ENCODE data around the gene ITPR3.

ITPR3 gene

DNA sequence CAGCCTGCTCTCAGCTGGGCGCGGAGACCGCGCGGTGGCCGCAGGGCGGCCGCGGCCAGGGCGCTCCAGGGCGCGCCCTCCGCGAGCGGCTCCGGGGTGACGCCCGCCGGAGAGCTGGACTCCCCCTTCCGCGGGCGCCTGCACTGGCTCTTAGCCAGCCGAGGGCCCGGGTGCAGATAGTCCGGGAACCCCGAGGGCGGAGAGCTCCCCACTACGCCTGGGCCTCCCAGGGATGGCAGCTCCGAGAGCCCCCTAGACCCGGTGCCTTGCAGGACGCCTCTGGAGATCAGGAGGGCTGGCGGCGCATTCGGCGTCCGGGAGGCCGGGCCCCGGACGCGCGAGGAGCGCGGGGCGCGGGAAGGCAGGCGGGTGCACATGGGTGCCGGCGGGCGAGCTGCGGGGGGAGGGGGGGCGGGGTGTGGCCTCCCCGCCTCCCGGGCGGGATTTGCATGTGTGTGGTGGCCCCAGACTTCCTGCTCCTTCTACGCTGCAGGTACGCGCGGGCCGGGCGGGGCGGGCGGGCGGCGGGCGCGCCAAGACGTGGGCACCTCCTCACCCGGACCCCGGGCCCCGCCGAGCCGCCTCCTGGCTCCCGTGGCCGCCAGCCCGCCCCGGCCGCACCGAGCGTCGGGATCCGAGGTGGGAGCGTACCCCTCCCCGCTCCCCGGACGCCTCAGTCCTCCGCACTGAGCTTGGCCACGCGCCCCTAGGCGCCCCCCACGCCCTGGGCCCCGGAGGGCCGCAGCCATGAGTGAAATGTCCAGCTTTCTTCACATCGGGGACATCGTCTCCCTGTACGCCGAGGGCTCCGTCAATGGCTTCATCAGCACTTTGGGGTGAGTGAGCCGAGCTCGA, at the start of gene ITPR3:
ITPR3 (plus strand) TSS at position 467 of the 855 bp plus-strand sequence; CDS start at position 748, 281 bp downstream.
- peak; percentile 59 for DNase-seq (ENCODE audit: low spot score)

DNA sequence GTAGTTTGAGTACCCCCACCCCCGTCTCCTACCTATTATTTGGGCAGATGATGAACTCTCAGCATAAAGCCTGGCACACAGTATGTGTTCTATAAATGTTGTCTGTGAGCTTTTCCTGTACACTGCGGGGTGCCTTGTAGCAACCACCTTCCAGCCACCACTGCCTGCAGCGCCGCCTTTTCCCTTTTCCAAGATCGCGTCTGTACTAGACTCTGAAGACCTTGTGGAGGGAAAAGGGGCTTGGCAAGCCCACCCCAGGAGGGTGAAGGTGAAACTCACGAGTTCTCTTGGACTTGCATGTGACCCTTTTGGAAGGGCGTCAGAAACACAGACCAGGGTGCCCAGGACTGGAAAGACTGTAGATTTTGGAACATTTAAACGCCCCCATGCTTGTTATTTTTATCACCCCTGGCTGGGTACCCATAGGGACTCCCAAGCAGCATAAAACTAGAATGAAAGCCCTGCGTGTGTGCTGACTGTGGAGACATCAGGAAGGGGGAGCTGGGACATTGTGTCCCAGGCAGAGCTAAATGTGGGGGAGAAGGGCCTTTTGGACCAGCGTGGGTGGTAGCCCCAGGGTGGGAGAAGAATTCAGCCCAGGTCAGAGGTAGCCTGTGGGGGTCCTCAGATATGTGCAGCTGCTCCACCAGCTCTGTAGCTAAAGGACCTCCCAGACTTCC, 49.3 kb upstream of the ITPR3 start:
- DNase-seq (ENCODE audit: low spot score), result no peak

DNA sequence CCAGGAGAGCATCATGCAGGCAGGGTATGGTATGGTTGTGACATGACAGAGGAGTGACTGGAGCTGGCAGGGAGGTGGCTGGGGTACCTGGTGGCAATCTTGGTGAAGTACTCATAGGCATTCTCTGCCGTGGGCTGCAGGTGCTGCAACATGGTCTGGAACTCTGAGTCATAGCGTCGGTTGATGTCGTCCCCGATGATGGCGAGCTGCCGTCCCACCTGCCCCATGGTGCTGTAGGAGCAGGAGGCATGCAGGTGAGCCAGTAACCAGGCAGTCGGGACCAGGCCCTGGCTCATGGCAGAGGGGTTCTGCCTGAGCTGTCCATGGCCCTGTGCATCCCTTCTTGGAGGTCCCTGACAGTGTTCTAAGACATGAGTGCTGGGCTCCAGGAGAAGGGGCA, 45.9 kb upstream of the ITPR3 start:
- no peak for DNase-seq (ENCODE audit: low spot score)

DNA sequence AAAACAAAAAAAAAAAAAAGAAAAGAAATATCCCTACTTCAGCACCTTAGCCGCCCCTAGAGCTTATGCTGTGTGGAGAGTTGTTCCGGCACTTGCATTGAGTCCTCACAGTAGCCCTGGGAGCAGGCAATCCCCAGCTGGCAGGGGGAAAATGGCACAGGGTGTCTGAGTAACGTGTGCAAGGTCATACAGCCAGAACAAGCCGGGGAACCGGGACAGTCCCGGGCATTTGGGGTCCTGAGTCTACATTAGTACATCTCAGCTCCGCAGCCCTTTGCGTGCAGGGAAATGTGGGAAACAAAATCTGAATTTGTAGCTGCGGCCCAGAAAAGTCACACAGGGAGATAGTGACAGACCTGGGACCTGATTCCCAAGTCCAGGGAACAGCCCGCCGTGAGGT, 44.5 kb upstream of the ITPR3 start:
- DNase-seq (ENCODE audit: low spot score), result no peak

DNA sequence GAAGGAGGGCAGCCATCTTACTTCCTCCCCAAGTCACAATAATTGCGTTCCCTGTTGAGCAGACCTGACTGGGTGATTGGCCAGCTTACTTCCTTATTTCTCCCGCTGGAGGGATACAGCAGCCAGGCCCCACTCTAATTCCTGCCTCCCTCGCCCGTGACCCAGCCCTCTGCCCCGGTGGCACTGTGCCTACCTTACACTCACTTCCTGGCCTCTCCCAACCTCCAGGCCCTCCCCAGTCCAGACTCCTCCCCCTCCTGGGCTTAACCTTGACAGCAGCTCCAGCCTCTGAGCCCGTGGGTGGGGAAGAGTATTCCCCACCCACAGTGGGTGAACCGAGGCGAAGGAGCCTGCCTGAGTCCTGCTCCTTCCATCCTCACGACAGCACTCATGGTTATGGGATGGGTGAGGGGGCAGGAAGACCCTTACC, 44.0 kb upstream of the ITPR3 start:
- DNase-seq (ENCODE audit: low spot score), result no peak

DNA sequence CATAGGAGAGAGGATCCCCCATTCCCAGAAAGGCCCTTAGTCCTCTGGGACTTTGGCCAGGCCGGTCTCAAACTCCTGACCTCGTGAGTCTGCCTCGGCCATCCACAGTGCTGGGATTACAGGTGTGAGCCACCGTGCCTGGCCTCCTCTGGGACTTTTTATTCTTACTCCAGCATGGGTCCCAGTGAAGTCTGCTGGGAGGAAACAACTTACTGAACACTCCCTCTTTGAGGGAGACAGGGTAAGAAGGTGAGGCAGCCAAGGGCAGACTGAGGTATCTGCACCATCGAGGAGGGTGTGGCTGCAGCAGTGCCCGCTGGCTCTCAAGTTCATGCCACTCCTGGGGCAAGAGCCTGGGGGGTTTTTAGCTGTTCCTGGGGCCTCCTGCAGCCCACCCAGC, 43.4 kb upstream of the ITPR3 start:
- no peak for DNase-seq (ENCODE audit: low spot score)

DNA sequence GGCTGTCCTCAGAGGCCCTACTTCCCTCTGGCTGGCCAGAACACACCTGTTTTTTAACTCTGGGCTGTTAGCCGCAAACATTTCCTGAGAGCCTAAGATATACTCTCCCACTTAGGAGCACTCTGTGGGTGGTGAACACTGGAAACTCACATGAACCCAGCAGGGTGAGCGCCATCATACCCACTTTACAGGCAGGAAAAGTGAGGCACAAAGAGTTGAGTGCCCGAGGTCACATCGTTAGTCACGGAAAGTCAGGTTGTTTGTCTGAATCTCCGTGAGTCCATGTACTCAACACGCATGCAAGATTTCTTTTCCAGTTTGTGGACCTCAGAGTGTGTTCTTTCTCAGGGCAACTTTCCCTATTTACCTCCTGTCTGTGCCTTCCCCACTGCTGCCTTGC, 43.0 kb upstream of the ITPR3 start:
- DNase-seq (ENCODE audit: low spot score), result no peak

DNA sequence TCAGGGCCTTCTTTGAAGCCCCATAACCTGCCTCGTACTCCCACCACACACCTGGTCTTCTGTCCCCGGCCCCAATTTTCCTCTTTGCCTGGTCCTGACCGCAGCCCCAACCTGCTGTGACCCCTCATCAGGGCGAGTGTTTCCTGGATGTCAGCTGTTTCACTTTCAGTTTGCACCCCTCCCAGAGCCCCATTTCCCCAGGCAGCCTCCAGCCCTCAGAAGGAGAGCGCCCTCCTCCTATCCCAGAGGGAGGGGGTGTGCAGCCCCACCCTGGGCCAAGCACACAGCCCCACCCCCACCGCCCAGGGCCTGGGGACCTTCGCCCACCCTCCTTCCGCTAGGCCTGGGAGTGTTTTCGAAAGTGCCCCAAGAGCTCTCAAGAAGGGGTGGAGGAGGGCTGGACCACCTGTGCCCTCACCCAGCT, 42.5 kb upstream of the ITPR3 start:
- no peak for DNase-seq (ENCODE audit: low spot score)

DNA sequence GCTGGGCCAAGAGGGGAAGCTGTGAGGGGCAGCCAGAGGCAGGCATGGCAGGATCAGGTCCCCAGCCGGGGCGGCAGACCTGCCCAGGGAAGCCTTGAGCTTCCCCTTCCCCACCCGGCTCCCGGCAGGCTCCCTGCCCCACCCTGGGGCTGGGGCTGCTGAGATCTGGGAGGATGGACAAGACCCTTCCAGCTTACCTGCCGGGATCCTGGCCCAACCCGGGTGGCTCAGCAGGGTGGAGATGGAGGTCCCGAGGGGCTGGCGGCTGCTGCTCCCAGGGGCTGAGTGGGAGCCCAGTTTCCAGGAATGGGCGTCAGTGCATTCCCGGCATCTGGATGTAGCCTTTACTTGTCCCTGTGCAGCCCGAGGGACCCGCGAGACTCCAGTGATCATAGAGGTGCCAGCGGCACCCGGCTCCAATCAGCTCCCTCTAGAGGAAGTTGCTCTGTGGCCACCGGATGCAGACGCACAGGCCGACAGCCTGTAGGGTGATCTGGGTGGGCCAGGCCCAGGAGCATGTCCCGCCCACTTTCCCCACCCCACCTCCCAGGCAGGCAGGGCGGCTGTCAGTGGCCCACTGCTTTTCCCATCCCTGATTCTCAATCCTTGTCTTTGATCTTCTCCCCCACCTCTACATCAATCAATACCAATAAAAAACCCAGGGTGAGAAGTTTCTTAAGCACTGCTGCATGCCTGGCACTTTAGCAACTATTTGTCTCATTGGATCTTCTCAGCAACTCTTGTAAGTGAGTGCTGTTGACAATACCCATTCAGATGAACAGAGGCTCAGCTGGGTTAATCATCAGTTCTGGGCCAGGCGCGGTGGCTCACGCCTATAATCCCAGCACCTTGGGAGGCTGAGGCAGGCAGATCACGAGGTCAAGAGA, 41.1 kb upstream of the ITPR3 start, which contains the start of gene BAK1:
BAK1 (minus strand) TSS at position 449 of the 887 bp plus-strand sequence. CDS start 2,672 bp downstream, outside the sequence.
- DNase-seq (ENCODE audit: low spot score), result peak; percentile 98

DNA sequence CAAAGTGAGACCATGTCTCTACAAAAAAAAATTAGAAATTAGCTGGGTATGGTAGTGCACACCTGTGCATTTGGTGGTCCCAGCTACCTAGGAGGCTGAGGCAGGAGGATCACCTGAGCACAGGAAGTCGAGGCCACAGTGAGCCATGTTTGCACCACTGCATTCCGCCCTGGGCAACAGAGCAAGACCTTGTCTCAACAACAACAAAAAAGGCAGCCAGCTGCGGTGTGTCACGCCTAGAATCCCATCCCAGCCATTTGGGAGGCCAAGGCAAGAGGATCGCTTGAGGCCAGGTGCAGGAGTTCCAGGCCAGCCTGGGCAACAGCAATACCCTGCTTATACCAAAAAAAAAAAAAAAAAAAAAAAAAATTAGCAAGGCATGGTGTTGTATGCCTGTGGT, 39.9 kb upstream of the ITPR3 start:
- DNase-seq (ENCODE audit: low spot score), result no peak

DNA sequence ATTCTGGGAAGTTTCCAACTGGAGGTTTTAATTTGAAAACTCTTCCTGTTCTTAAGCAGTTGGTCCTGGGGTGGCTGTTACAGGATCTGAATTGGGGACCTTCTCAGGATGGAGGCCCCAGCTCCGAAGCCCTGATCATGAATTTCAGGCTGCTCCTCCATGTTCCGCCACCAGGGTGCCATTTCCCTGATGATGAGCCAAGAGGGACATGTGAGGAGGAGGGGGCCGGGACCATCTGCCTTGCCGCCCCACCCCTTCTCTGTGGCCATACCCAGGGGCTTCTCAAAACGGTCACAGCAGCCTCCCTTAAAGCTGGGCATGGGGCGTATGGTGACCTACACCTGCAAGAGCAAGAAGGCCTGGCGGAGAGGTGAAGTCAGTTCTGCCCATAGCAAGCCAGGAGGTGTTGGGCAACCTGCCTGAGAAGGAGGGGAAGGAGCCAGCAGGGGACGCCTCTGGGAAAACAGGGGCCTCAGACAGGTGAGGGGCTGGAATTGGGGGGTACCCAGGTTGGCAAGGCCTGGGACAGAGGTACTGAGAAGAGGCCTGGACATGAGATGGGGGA, 37.4 kb upstream of the ITPR3 start:
- no peak for DNase-seq (ENCODE audit: low spot score)

DNA sequence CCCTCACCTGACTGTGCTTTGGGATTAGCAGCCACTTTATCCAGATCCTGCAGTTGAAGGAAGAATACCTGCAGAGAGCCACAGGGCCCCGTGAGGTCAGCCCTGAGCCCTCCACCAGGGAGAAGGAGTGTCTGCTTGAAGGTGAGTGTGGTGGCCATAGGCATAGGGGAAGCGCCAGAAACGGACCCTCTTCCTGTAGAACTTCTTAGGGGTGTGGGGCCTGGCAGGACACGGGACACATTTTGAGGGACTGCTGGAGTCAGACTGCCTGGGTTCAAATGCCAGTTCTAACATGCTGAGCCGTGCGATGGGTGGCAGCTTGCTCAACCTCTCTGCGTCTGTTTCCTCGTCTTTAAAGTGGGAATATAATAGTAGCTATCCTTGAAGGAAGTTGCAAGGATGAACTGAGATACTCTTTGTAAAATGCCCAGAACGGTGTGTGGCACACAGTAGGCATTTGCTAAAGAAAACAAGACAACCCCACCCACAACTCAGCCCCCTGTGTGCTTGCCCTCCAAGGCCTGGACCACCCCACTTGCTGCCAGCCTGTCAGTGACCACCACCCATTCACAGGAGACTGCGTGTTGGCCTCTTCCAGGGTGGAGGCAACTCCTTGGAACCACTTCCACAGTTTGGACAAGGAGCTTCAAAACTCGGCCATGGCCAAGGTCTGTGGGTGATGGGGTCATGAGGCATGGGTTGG, 36.3 kb upstream of the ITPR3 start:
- no peak for DNase-seq (ENCODE audit: low spot score)

DNA sequence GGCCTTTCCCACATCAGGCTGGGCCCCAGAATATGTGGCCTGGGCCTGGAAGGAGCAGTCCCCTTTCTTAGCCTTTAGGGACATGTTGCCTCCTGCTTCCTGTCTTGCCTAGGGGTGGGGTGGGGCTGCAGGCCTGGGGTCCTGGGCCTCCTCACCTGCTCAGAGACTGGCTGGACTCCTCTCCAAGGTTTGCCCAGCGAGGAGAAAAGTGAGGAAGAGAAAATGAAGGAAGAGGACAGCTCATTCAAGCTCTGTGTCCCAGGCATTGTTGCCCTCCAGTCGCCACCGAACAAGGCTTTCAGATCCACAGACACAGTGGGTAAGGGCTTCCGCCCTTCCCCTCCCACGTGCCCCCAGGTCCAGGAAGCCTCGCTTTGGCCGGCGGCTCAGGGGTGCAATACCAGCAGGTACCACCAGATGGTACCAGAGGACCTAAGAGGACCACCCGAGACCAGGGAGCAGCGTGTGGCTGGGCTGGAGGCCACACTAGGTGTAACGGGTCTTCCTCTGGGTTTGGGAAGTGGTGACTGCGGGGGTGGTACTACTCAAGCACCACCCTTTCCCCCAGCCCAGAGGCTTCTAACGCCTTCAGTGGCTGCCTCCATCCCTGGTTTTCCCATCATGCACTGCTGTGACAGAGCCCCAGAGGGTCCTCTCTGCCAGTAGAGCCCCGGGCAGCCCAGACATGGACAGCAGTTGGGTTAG, 35.6 kb upstream of the ITPR3 start:
- DNase-seq (ENCODE audit: low spot score), result peak; percentile 74

DNA sequence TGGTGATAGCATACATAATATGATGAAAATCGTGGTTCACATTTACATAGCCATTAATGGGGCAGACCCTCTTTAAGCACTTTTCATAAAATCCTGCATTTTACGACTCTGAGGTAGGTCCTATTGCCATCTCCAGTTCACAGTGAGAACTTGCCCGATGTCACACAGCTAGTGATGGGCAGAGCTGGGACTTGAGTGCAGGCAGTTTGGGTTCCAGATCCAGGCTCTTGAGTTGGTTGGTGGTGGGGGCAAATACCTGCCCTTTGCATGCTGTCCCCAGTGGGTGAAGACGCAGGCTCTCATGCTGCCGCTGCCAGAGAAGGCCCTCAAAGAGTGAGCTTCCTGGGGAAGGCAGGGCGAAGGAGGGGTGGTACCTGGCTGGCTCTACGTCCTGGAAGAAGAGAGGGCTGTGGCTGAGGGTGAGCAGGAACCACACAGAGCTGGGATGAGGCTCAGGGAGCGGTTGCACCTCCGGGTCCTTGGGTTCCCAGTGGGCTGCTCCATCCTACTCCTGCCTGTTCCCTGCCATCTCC, 34.9 kb upstream of the ITPR3 start:
- no peak for DNase-seq (ENCODE audit: low spot score)

DNA sequence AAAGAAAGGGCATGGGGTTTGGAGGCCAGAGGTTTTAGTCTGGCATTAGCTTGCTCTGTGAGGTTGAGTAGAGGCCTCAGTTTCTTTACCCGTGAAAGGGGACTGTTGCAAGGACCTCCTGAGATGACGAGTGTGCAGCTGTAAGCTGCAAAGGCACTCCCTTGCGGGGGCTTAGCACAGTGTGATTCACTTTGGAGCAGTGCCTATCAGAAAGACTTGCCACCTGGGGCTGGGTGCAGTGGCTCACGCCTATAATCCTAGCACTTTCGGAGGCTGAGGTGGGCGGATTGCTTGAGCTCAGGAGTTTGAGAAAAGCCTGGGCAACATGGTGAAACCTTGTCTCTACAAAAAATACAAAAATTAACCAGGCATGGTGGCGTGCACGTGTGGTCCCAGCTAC, 33.6 kb upstream of the ITPR3 start:
- no peak for DNase-seq (ENCODE audit: low spot score)

DNA sequence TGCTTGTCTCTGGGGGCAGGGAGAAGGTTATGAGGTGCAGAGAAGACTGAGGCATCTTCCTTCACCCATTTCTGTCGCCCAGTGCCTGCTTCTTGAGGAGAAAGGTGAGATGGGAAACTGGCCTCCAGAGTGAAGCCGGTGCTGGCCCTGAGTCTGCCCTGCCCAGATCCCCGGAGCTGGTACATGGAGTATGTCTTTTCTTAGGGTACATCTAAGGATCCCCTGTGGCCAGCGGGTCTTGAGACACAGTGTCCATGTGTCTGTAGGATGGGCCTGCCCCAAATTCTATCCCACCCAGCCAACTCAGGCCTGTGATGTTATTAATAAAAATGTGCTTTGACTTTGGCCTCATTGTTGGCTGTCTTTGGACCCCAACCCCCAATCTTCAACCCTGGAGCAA, 32.2 kb upstream of the ITPR3 start:
- DNase-seq (ENCODE audit: low spot score), result no peak

DNA sequence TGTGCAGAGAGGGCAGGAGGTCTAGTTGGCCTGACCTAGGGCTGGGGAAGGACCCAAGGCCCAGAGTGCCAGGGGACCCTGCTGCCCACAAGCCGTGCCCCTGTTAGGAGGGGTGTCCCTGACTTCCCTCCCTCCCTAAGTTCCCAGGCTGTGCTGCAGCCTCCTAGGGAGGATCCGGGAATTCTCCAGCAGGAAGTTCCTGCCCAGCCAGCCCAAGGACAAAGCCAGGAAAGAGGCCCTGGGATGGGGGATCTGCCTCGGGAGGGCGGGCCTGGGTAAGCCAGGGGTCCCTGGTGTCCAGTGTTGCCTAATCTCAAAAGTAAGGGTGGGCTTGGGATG, 31.8 kb upstream of the ITPR3 start:
- no peak for DNase-seq (ENCODE audit: low spot score)

DNA sequence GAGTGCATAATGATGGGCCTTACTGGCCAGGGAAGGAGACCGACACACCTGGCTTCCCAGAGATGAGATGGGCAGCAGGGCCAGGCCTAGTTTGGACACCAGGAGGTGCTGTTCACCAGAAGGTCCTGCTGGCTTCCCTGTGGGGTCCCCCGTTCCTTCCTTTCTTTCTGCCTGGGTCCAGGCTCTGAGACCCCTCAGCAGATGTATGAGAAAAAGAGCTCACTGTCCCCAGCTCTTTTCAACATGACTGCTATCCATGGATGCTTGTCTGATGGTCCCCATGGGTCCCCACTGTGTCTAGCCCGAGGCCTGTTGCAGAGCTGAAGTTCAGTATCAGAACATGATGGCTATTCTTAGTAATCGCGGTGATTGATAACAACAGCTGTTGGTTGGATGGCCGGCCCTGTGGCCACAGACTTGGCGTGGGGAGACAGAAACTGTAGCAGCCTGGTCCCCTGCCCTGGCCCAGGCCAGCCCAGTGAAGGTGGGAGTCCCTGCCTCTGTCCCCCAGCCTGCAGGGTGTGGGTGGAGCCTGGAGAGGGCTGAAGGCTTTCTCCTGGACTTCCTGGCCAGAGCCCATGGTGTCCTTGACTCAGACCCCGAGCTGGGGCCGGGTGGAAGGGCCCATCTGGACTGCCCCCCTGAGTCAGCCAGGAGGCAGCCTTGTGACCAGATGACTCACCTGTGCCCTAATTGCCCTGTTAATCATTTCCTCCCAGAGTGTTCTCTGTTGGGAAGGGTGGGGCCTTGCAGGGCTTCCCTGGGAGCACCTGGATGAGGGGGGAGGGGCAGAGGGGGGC, 31.2 kb upstream of the ITPR3 start:
- DNase-seq (ENCODE audit: low spot score), result peak; percentile 92

DNA sequence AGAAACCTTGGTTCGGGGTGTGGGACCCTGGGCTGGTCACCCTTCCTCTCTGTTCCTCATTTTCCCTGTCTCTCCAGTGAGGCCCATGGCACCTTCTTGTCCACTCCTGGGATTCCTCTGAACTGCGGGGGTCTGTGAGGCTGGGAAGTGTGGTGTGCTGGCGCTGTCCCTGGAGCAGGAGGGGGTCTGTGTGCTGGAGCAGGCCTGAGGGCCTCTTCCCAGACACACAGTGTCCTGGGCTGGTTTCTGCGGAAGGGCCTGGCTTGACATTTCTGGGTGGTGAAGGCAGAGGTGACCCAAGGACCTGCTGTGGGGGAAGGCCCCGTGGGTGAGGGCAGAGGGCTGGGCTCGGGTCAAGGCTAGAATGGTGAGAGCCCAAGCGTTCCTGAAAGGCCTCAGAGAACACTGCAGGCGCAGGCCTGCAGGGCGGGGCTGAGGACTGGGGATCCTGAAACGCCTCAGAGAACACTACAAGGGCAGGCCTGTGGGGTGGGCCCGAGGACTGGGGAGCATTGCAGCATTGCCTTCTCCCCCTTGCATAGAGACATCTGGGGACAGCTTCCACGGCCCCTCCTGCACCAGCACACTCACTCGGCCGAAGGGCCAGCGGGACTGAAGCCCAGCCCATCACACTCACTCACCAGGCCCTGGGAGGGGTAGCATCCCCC, 30.5 kb upstream of the ITPR3 start:
- no peak for DNase-seq (ENCODE audit: low spot score)
